ENCODE data around the gene PRR36.

GRCh38 chr19:7872306-7873204 is 1.6 kb downstream of the PRR36 start:
- TF ChIP-seq POLR2A (IDR thresholded peaks at IDR 0.05; ENCODE audit: low read length) = no peak
- no peak for TF ChIP-seq GATA1 (IDR thresholded peaks at IDR 0.05; ENCODE audit: low read depth, low read length)

All from erythroblast (primary cell).